Posterior vena cava (tissue), 2 donors: Measurements from ENCODE around the gene S100A10. TPM values are rescaled to one million over a fixed set of nuclear protein-coding genes. Genes with fewer than 3 reads are reported as not detected.

ENCODE experiments used
- DNase-seq: peaks from one replicate; pipeline ENCODE4 v3.0.0-alpha.2; 2020; ENCODE audit warnings: low spot score
- intact Hi-C, 2 donors: fragments of 100-400 bp; cut with DNase I; formaldehyde crosslinking; loops; one replicate each; pipeline versions ENCODE4 v1.14.1 to v1.14.2; 2022 to 2023
- total RNA-seq, 2 donors: library from RNA; stranded (reverse); fragmentation: NEBNext Ultra II Directional; extraction: Animal tissue kit (Norgen Biotek cat#: 25700); gene quantifications; one replicate each; pipeline ENCODE4 v1.2.1, GENCODE V29; 2021
- donor health status: DM: yes; HTN: yes; CAD: no.
- donor health status: DM: yes; HTN: yes; CAD: no.

S100A10 gene
- total RNA-seq, 2 donors from 2014 or later, result 244 to 281 TPM

DNA sequence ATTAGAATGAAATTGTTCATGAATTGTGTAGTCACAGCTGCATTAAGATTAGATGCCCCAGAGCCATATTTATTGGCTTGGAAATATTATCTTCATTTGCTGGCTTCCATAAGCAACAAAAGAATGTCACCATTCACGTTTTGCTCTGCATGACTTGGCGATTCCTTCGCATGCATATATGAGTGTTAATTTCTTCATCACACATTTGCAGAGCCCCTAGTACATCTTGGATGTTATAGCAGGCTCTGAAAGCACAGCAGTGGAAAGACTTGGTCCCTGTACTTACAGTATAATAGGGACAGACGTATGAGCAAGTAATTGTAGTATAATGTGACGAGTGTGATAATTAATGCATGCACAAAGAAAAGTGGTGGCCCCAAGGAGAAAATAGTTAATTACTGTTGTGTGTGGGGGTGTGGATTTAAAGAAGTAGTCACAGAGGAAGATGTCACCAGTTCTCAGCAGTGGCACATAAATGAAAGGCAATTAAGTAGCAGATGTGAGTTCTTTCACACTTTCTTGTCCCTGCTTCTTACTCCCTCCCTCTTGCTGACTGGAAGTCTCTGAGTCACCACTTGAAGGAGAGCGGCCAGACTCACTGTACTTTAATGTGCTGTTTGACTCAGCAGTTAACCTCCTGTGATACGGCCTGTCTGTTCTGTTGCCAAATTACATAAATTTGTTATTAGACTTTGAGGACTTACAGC, 21.0 kb downstream of the S100A10 start:
- intact Hi-C loops, result no loop called here
- DNase-seq, result no peak

DNA sequence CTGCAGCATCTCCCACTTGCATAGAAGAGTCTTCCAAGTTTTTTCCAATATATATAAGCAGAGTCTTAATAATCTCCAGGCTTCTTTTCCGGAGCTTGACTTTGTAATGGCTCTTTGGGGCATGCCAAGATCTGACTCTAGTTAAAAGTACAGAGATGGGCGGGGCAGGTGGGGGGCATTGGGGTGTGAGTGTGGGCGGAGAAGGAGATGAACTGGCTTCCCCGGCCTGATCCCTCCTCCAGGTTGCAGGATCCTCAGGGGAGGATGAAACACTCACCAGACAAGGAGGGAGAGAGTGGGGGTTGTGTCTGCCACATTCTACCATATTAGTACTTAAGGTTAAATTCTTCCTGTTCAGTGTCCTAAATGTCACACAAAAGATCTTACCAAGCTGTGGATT, 23.0 kb downstream of the S100A10 start:
- intact Hi-C loops, result no loop called here
- no peak for DNase-seq

DNA sequence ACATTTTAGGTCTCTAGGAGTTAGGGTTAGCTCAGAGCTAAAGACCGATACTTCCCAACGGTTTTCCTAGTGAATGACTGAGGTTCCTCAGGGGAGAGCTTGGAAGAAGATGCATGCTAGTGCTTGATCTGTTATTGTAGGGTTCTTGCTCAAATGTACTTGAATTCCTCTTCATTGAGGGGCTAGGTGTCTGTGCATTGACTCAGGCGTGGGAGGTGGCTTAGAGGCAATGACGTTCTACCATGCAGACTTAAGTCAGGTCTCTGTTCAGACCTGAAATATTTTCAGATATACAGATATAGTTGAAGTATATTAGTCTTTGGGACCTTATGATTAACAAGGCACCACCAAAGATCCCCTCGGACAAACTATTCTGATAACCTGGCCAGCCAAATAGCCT, 23.5 kb downstream of the S100A10 start:
- no peak for DNase-seq
- intact Hi-C loops, result no loop called here

DNA sequence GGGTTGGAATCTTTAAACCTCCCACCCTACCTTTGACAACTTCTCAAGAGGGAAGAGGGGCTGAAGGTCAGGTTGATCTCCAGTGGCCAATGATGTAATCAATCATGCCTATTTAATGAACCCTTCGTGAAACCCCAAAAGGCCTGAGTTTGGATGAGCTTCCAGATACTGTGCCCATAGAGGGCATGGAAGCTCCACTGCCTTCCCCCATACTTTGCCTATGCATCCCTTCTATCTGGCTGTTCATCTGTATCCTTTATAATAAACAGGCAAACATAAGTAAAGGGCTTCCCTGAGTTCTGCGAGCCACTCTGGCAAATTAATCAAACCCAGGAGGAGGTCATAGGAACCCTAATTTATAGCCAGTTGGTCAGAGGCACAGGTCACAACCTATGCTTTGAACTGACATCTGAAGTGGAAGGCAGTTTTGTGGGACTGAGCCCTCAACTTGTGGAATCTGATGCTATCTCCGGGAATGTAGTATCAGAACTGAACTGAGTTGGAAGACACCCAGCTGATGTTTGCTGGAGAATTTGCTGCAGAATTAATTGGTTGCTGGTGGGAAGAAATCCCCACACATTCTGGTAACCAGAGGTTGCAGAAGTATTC, 24.8 kb downstream of the S100A10 start:
- intact Hi-C loops, result no loop called here
- no peak for DNase-seq

DNA sequence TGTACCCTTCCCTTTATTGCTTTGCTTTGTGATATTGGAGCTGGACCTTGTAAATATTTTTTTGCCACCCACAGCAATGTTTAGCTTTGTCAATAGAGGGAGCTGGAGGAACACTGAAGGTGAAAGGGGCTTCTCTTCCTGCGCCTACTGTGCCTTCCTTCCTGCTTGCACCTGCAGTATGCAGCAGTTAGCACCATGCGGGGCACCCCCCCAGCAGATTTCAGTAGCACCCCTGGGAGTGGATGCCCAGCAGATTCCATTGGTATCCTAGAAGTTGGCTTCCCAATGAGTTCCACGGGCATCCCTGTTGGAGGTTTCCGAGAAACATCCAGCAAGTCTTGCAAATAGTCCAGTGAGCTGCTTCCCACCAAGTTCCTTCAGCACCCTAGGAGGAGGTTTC, 25.6 kb downstream of the S100A10 start:
- intact Hi-C loops, result no loop called here

DNA sequence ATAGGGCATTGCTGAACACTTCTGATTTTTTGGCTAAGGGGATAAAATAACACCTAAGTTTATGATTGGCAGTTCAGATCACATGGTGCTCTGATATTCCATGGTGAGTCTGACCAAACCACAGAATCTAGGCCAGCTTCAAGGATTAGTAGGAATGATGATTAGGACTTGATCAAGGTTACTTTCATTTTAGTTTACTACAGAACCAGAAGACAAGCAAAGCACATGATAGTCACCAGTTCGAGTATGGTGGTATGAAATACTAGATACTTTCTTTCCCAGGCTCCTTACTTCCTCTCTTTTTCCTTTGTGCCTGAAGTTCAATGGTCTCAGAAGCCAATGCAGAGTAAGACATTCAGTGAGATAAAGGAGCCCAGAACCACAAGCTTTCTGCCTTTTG, 26.6 kb downstream of the S100A10 start:
- intact Hi-C loops, result no loop called here
- DNase-seq, result no peak

More for the DNA sequence above, 25.6 kb downstream of the S100A10 start:
- DNase-seq, result no peak

DNA sequence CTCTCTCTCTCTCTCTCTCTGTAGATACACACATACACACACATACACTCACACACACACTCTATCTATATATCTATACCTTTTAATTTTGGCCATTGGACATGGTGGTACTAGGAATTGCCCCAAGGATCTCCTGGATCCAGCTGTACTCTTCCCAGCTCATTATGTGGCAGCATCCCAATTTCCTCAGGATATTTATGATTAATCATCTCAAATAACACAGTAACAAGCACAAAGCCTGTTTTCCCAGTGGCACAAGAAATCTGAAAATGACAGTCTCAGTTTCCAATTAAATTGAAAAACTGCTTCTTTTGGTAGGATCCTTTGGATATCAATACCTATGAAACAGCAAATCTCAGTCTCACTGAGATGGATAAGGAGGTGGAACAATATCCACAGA, 27.6 kb downstream of the S100A10 start:
- intact Hi-C loops, result no loop called here

DNA sequence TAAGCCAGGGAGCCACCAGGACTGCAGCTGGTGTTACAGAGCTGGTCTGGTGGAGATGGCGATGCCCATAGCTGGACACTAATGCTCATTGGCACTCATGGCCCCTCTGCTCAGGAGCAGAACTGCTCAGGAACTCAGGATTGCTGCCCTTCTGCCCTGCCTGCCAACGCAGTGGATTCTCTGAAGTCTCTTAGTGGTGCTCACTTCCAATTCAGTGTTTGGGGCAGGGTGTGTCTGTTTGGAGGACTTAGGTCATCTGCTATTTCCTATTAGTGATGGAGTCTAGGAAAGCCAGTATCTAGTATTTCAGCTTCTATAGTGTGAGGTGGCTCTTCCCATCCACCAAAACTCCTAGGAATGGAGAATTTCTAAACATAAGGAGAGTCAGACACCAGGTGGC, 29.1 kb downstream of the S100A10 start:
- no peak for DNase-seq
- intact Hi-C loops, result no loop called here

More for the DNA sequence above, 27.6 kb downstream of the S100A10 start:
- DNase-seq, result no peak

DNA sequence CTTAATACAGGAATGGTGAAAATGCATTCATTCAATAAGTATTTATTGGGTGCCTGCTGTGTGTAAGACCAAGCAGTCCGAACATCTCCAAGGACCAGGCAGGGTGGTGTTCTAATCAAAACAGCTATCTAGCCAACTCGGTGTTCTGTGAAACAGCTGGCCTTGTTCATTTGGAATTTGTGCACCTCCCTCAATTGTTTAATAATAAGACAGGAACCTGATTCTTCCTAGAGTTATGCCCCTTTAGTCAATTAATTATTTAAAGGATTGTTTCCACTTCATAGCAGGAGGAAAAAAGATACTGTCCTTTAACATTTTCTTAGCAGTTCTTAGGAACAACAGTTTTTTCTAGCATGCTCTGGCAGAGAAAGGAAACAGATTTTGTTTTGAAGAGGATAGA, 30.4 kb downstream of the S100A10 start:
- intact Hi-C loops, result no loop called here

DNA sequence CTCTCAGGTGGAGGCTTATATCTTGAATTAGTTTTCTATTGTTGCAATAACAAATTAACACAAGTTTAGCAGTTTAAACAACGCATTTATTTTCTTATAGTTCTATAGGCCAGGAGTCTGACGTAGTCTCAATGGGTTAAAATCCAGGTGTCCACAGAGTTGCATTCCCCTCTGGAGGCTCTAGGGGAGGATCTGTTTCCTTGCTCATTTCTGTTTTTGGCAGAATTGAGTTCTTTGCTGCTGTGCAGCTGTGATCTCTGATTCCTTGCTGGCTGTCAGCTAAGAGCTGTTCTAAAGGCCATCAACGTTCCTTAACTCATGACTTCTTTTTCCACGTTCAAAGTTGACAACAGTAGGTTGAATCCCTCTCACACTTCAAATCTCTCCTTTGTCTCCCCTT, 31.8 kb downstream of the S100A10 start:
- intact Hi-C loops, result no loop called here
- DNase-seq, result no peak

More for the DNA sequence above, 30.4 kb downstream of the S100A10 start:
- no peak for DNase-seq

DNA sequence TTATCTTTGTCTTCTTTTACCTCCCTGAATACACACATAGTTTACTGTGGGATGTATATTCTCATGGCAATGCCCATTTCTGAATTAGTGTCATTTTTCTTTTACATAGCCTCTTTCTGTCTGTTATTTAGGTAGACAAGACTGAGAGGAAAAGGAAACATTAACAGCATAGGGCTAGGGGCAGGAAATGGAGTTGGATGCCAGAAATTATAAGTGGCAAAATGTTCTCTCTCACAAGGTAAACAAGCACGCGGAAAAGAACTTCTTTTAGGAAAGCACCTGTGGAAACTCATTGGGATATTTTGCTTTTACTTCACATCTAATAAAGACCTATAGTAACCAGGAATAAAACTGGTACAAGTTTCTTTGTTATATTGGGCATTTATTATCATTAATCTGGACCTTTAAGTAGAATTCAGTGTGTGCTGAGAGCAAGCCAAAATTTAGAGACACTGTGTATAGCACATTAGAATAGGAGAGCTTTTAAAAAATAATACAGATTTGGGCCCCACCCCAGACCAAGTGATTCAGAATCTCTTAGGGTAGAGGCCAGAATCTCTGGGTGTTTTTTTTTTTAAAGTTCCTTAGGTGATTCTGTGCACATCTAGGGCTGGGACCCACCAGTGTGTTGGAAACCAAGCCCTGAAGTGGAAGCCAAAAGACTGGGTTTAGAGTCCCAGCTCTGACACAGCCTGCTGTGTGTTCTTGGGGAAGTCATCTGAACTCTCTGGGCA, 32.7 kb downstream of the S100A10 start:
- intact Hi-C loops, result no loop called here
- no peak for DNase-seq

DNA sequence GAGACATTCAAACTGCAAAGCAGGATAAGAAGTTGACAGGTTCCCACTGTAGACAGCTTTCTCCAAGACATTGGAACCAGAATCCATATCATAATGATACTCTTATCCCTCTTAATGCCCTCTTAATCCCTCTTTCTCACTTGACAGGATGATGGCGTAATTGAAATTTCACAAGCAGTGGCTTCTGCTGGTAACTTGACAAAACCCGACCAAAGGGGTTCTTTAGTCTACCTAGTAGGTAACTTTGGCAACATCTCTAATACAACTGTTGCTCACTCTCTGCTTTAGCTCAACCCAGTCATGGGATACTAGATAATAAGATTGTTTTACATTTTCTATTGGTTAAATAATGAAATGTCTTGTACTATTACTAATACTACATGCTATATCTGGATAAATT, 34.7 kb downstream of the S100A10 start:
- intact Hi-C loops, result no loop called here
- DNase-seq, result no peak

DNA sequence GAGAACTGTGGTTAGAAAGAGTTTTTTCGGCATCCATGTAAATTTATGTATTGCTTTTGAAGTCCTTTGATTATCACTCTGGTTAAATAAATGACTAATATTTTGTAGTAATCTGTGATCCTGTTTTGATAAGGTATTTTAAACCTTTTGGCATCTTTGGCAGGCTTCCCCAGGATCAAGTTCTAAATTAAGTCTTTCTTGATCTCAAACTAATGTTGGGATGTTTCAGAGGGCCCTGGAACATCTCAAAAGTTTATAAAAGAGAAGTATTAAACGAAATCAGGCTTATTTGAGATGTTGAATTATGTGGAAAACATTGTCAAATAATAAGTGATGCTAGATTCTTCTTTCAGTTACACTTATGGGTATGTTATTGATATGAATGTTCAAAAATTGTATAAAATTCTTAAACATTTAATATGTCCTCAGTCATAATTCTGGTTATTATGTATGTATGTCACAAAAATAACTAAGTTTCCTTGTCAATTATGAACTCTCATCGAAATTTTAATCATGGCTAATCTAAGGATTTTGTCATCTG, 36.6 kb downstream of the S100A10 start:
- DNase-seq, result no peak
- intact Hi-C loops, result no loop called here

DNA sequence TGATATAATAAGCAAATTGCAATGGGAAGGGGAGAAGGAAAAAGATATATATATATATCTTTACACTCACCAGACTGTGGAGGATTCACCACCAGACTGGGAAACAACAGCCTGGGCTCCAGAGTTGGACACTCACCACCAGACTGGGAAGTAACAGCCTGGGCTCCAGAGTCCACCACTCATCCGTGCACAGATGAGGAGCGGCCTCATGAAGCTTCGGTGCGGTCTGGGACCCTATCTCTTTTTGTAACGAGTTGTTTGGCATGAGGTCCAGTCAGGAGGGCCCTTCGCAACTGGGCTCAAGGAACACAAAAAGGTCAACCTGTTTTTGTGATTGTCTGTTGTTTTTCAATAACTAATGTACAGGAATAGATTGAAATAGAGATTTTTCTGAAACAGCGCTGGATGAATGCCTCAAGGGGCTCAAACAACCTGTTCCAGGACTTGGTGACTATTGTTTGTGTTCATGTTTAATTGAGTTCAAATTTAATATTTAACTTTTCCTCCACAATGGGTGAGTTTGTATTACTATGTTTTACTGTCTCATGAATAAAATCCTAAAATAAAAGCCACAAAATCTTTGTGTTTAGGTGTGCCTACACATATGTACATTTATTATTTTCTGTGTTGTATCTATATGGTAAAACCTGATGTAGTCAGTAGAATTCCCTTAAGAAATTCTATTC, 40.1 kb downstream of the S100A10 start:
- intact Hi-C loops, result no loop called here
- DNase-seq, result no peak

DNA sequence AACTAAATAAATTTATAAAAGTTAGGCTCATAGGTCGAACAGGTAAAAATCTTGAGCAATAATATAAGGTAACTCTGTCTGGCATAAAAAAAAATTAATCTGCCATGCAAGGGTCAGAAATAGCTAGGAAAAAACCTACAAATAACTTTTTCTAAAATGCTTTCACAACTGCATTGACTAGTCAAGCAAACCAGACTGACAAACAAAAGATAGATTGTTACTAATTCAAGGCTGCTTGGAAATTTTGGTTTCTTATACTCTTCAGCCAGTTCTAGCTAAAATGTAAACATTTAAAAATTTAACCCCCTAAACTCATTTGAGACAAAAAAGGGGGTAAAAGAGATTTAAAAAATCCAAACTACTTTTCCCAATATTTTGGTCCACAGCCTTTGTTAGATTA, 40.8 kb downstream of the S100A10 start:
- intact Hi-C loops, result no loop called here
- no peak for DNase-seq

DNA sequence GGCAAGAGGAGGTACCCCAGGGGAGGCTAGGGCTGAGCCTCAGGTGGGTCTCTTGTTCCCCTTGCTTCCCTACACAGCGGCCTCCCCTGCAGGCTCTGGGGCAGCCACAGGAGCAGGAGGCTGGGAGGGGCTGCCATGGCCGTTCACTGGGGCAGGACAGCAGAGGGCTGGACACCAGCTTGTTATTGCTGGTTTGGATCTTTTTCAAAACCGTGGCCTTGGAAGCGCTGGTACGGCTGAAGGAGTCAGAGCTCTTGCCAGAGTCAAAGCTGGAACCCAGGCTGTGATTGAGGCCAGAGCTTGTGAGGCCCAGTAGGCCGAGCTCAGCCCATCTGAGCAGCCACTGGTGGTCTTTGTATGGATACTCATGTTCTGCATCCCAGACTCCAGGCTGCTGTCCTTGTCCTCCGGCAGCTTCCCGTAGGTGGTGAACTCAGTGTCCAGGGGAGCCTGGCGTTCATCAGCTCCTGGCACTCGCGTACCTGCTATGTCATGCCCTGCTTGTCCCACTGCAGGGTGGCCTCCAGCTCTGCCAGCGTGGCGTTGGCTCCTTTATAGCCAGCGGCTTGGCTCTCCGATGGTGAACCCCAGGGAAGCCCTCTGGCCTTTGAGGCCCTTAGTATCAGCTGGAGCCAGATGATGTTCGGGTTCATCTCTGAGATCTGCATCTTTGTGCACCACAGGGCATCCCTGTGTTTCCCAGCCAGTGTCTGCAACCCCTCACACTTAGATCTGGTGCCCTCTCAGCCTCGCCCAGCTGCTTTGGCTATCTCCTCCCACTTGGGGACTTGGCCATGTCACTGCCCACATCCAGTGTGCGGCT, 44.1 kb downstream of the S100A10 start:
- DNase-seq, result no peak
- intact Hi-C loops, result loop anchor here in 1 of 2 donors (5.0 kb wide), 1 partner anchor 48 kb away; no protein-coding TSS in a partner anchor

DNA sequence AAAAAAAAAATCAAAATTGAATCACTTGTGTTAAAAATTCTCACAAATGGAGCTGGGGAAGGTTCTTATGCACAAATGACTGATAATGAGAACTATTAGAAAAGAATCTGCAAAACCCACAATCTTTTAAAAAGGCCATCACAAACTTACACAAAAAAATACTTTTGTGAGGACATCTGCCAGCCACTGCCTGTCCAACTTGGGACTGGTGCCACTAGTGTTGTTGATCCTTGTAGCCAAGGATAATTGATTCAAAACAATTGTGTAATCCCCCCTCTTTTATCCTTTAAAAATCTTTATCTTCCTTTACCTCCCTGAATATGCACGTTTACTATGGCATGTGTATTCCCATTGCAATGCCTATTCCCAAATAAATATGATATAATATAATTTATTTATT, 45.2 kb downstream of the S100A10 start:
- no peak for DNase-seq
- intact Hi-C loops, result loop anchor here in 1 of 2 donors (5.0 kb wide), 1 partner anchor 49 kb away; no protein-coding TSS in a partner anchor

DNA sequence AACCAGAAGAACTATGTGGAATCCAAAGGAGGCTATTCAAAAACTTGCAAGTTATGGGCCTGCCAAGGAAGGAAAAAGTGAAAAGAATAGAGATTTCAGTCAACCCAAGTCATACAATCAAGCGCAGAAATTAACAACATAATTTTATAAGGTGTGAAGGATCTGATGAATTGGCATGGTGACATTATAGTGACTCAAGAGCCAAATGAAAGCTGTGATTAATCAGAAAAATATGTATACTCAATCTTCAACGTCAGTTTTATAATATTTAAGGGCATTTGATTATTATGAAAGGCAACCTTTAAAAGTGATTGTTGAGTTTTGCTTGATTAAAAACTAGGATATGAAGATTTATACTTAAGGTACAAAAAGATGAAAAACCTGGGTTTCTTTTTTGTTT, 46.5 kb downstream of the S100A10 start:
- no peak for DNase-seq
- intact Hi-C loops, result loop anchor here in 1 of 2 donors (5.0 kb wide), 1 partner anchor 50 kb away; no protein-coding TSS in a partner anchor
